Suprapubic skin (tissue), 4 donors: Measurements from ENCODE around the gene BICC1. TPM values are rescaled to one million over a fixed set of nuclear protein-coding genes. Genes with fewer than 3 reads are reported as not detected.
A peak's percentile ranks its signal among the peaks of the same experiment; 100 is the strongest.

Source experiments
- DNase-seq, 2 donors: peaks; one replicate each; pipeline ENCODE4 v3.0.0-alpha.2; 2019; ENCODE audit warnings: low spot score in 2 of 2
- H3K27ac ChIP-seq: fragments of 200-600 bp; sonication (generic); one replicate; pipeline ENCODE4 v1.5.1; 2019
- H3K27me3 ChIP-seq: fragments of 200-600 bp; sonication (generic); one replicate; pipeline ENCODE4 v1.5.1; 2019
- H3K36me3 ChIP-seq: fragments of 200-600 bp; sonication (generic); one replicate; pipeline ENCODE4 v1.5.1; 2019
- H3K4me1 ChIP-seq: fragments of 200-600 bp; sonication (generic); one replicate; pipeline ENCODE4 v1.5.1; 2019
- H3K4me3 ChIP-seq: fragments of 200-600 bp; sonication (generic); one replicate; pipeline ENCODE4 v1.5.1; 2019; ENCODE audit warnings: mild to moderate bottlenecking
- H3K9me3 ChIP-seq: fragments of 200-600 bp; sonication (generic); one replicate; pipeline ENCODE4 v1.5.1; 2019
- EP300 ChIP-seq: sonication (generic); formaldehyde crosslinking; IDR thresholded peaks from one replicate; pipeline ENCODE4 v1.6.1; 2017; ENCODE audit warnings: antibody characterized with exemption
- POLR2A ChIP-seq, 2 donors: fragments of 450-650 bp; IDR thresholded peaks; one replicate each; pipeline ENCODE4 v1.6.1; 2017; ENCODE audit warnings: antibody characterized with exemption in 2 of 2, mild to moderate bottlenecking in 2 of 2, moderate library complexity in 2 of 2
- POLR2AphosphoS5 ChIP-seq, 3 donors: sonication (generic); formaldehyde crosslinking; IDR thresholded peaks; one replicate each; pipeline ENCODE4 v1.6.1; 2017; ENCODE audit warnings: antibody characterized with exemption in 3 of 3
- WGBS: methylation state at CpG from one replicate; pipeline ENCODE4 v1.1.5; 2018; 5-methylcytosine and 5-hydroxymethylcytosine counted together
- total RNA-seq, 4 donors: library from RNA; depleted of rRNA; stranded (reverse); fragments of >200 nt; gene quantifications; one replicate each; pipeline ENCODE4 v1.1.0, GENCODE V29; 2016
- TF ChIP-seq, protein P1 (sequence below), 2 donors: fragments of 200-600 bp in 1 of 2; fragments of 450-650 bp in 1 of 2; sonication (generic) in 1 of 2; IDR thresholded peaks; one replicate each; pipeline ENCODE4 v1.5.1; 2016 to 2019; ENCODE audit warnings: antibody characterized with exemption in 2 of 2, mild to moderate bottlenecking in 1 of 2, moderate library complexity in 1 of 2

Gene BICC1
- total RNA-seq, 4 donors from 2014 or later: 2.4 to 6.9 (median 3.5) TPM

DNA sequence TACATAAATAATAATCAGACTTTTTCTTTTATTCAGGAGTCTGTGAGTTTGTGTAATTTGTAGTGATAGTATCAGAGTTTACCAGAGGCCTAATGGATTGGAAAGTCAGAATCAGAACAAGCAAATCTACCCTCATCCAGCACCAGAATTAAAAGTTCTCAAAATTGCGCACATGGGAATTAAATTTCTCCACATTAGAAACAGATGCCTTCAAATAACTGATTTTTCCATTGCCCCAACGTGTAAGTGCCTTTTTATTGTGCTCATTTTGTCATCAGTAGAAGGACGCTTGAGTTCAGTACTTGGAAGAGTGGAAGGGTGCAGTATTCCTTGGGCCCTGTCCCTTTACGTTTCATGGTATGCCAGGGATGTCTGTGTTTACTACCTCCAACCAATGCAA is 32.8 kb downstream of the BICC1 start:
- H3K27ac ChIP-seq: peak overlapping the region; percentile 13
- no peaks in the 10 kb centered on the region for H3K27me3 ChIP-seq
- TF ChIP-seq EP300 (no peak), POLR2AphosphoS5 (IDR thresholded peaks at IDR 0.05) (no peak), POLR2A (IDR thresholded peaks at IDR 0.05) (no peak)
- TF ChIP-seq, protein P1, sequence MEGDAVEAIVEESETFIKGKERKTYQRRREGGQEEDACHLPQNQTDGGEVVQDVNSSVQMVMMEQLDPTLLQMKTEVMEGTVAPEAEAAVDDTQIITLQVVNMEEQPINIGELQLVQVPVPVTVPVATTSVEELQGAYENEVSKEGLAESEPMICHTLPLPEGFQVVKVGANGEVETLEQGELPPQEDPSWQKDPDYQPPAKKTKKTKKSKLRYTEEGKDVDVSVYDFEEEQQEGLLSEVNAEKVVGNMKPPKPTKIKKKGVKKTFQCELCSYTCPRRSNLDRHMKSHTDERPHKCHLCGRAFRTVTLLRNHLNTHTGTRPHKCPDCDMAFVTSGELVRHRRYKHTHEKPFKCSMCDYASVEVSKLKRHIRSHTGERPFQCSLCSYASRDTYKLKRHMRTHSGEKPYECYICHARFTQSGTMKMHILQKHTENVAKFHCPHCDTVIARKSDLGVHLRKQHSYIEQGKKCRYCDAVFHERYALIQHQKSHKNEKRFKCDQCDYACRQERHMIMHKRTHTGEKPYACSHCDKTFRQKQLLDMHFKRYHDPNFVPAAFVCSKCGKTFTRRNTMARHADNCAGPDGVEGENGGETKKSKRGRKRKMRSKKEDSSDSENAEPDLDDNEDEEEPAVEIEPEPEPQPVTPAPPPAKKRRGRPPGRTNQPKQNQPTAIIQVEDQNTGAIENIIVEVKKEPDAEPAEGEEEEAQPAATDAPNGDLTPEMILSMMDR (IDR thresholded peaks at IDR 0.05): no peak
- peaks cover 3% of the 10 kb centered on the region for H3K4me1 ChIP-seq
- no peak for DNase-seq
- H3K36me3 ChIP-seq: no peaks in the 10 kb centered on the region
- H3K9me3 ChIP-seq: no peaks in the 10 kb centered on the region
- H3K4me3 ChIP-seq: no peak overlapping the region
- WGBS: 63% methylated on average over 4 of the region's 4 CpGs

DNA sequence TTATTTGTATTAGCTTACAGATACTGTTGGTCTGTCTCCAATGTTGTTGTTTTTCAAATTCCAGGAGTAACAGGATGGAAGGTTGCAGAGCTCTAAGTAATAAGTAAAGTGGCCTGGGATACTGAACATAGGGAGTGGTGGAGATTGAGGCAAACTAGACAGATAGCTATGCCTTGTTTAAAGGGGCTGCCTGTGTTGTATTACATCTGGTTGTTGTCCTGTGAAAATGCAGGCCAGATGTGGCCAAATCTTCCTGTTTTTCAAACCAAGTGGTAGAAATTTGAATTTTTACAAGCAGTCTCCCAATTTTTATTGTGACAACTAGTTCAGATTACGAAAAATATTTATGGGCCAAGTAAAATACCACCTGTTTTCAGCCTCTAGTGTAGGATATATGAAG is 33.5 kb downstream of the BICC1 start:
- no peaks in the 10 kb centered on the region for H3K9me3 ChIP-seq
- H3K36me3 ChIP-seq: no peaks in the 10 kb centered on the region
- H3K4me1 ChIP-seq: peaks cover 3% of the 10 kb centered on the region
- no peaks in the 10 kb centered on the region for H3K27me3 ChIP-seq
- TF ChIP-seq, protein P1 (IDR thresholded peaks at IDR 0.05): no peak
- TF ChIP-seq EP300 (no peak), POLR2AphosphoS5 (IDR thresholded peaks at IDR 0.05) (no peak), POLR2A (IDR thresholded peaks at IDR 0.05) (no peak)
- DNase-seq: no peak
- 60% methylated on average over 1 of the region's 1 CpG for WGBS
- no peak overlapping the region for H3K4me3 ChIP-seq
- H3K27ac ChIP-seq: peak overlapping the region; percentile 13

DNA sequence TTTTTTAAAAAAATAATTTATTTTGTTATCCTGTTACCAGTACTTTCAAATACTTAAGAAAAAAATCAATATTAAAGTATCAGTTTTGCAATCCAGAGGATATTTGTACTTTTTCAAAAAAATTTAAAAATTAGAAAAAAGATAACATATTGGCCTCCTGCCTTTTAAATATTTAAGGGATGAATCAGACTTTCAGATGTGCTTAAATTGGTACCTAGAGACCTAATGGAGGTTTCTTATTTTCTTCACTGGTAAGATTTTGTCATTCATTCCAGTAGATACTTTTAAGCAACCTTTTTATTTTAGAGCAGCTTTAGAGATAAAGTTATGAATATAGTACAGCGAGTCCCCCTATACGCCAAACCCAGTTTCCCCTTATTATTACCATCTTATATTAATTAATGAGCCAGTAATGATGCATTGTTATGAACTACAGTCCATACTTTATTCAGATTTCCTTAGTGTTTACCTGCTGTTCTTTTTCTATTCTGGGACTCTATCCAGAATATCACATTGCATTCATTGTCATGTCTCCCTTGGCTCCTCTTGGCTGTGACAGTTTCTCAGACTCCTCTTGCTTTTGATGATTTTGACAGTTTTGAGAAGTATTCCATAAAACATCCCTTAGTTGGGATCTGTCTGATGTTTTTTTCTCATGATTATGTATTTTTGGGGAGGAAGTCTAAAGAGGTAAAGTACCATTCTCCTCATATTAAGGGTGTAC is 34.2 kb downstream of the BICC1 start:
- no peak overlapping the region for H3K27ac ChIP-seq
- no peaks in the 10 kb centered on the region for H3K36me3 ChIP-seq
- no peaks in the 10 kb centered on the region for H3K9me3 ChIP-seq
- H3K4me3 ChIP-seq: no peak overlapping the region
- H3K27me3 ChIP-seq: no peaks in the 10 kb centered on the region
- WGBS: 84% methylated on average over 2 of the region's 2 CpGs
- no peak for TF ChIP-seq POLR2AphosphoS5 (IDR thresholded peaks at IDR 0.05)
- no peak for TF ChIP-seq POLR2A (IDR thresholded peaks at IDR 0.05)
- no peak for TF ChIP-seq EP300
- TF ChIP-seq, protein P1 (IDR thresholded peaks at IDR 0.05): no peak
- H3K4me1 ChIP-seq: peaks cover 3% of the 10 kb centered on the region
- no peak for DNase-seq

DNA sequence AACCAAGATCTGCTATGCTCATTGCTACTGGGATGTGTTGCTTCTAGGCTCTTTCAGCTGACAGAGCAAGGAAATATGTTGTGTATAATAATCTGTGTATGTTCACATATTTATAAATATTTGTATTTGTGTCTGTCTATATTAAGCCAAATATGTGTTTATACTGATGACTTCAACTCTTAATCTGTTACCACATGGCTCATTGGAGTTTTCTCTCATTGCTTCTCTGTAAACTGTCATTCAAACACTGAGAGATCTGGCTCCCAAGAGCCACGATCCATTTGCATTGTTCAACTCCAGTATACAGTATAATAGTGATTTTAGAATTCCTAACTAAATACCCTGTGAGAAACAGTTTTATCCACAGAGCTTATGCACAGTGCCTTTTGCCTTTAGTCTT is 35.3 kb downstream of the BICC1 start:
- 74% methylated on average over 1 of the region's 1 CpG for WGBS
- no peak for DNase-seq

DNA sequence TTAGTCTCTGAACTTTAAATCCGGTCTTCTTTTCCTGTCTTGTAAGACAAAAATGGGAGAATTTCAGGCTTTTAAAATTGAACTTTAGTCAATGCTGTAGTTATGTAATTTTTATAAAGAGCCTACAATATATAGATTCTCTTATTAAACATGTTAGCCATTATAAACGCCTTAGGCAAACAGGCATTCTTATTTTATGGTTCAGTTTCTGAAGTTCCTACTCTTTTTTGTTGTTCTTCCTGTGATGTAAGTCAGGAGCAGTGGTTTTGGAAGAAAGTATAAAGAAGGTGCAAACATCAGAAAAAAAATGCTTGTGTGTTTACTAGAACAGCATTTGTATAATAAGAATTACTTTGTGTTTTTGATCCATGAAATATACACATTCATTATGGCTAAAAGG is 41.6 kb downstream of the BICC1 start:
- H3K9me3 ChIP-seq: peaks cover 9% of the 10 kb centered on the region
- H3K4me1 ChIP-seq: no peaks in the 10 kb centered on the region
- H3K4me3 ChIP-seq: no peak overlapping the region
- 89% methylated on average over 2 of the region's 2 CpGs for WGBS
- no peak for DNase-seq
- H3K27ac ChIP-seq: no peak overlapping the region
- no peaks in the 10 kb centered on the region for H3K36me3 ChIP-seq
- H3K27me3 ChIP-seq: no peaks in the 10 kb centered on the region
- TF ChIP-seq, protein P1 (IDR thresholded peaks at IDR 0.05): no peak
- TF ChIP-seq POLR2A (IDR thresholded peaks at IDR 0.05) (no peak), EP300 (no peak), POLR2AphosphoS5 (IDR thresholded peaks at IDR 0.05) (no peak)

More for the DNA sequence above, 35.3 kb downstream of the BICC1 start:
- TF ChIP-seq, protein P1 (IDR thresholded peaks at IDR 0.05): no peak
- TF ChIP-seq POLR2AphosphoS5 (IDR thresholded peaks at IDR 0.05) (no peak), EP300 (no peak), POLR2A (IDR thresholded peaks at IDR 0.05) (no peak)
- no peaks in the 10 kb centered on the region for H3K36me3 ChIP-seq
- no peak overlapping the region for H3K4me3 ChIP-seq
- H3K9me3 ChIP-seq: no peaks in the 10 kb centered on the region
- no peaks in the 10 kb centered on the region for H3K27me3 ChIP-seq
- peaks cover 3% of the 10 kb centered on the region for H3K4me1 ChIP-seq
- H3K27ac ChIP-seq: no peak overlapping the region
